ENCODE results near the gene REXO1.

DNA sequence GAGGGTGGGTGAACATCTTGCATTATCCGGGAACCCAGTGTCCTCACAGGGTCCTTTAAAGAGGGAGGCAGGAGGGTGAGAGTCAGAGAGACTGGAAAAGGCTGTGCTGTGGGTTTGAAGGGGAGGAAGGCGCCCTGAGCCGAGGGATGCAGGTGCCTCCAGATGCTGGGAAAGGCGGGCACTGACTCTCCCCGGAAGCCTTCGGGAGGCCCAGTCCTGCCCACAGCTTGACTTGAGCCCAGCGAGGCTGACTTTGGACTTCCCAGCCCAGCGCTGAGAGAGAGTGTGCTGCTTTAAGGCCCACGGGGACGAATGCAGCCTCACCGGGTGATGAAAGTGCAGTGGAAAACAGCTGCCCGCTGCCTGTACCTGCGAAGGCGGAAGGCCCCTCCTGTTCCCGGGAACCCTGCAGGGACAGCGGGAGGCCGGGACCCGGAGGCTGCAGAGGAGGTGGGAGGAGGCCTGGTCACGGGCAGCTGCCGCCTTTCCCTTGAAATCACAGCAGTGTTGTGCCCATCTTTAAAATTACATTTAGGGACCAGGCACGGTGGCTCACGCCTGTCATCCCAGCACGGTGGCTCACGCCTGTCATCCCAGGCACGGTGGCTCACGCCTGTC, 16.1 kb downstream of the REXO1 start:
- TF ChIP-seq, protein P1, sequence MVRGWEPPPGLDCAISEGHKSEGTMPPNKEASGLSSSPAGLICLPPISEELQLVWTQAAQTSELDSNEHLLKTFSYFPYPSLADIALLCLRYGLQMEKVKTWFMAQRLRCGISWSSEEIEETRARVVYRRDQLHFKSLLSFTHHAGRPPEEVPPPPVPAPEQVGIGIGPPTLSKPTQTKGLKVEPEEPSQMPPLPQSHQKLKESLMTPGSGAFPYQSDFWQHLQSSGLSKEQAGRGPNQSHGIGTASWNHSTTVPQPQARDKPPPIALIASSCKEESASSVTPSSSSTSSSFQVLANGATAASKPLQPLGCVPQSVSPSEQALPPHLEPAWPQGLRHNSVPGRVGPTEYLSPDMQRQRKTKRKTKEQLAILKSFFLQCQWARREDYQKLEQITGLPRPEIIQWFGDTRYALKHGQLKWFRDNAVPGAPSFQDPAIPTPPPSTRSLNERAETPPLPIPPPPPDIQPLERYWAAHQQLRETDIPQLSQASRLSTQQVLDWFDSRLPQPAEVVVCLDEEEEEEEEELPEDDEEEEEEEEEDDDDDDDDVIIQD (CRISPR knock-in tag; IDR thresholded peaks at IDR 0.05; ENCODE audit: low read depth), result no peak
- TF ChIP-seq, protein P2, sequence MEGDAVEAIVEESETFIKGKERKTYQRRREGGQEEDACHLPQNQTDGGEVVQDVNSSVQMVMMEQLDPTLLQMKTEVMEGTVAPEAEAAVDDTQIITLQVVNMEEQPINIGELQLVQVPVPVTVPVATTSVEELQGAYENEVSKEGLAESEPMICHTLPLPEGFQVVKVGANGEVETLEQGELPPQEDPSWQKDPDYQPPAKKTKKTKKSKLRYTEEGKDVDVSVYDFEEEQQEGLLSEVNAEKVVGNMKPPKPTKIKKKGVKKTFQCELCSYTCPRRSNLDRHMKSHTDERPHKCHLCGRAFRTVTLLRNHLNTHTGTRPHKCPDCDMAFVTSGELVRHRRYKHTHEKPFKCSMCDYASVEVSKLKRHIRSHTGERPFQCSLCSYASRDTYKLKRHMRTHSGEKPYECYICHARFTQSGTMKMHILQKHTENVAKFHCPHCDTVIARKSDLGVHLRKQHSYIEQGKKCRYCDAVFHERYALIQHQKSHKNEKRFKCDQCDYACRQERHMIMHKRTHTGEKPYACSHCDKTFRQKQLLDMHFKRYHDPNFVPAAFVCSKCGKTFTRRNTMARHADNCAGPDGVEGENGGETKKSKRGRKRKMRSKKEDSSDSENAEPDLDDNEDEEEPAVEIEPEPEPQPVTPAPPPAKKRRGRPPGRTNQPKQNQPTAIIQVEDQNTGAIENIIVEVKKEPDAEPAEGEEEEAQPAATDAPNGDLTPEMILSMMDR (CRISPR knock-in tag; IDR thresholded peaks at IDR 0.05), result no peak
- TF ChIP-seq ZNF256 (CRISPR knock-in tag; conservative IDR thresholded peaks at IDR 0.05), result no peak
- TF ChIP-seq NR2C2 (CRISPR knock-in tag; IDR thresholded peaks at IDR 0.05; ENCODE audit: borderline replicate concordance), result no peak
- TF ChIP-seq, protein P3, sequence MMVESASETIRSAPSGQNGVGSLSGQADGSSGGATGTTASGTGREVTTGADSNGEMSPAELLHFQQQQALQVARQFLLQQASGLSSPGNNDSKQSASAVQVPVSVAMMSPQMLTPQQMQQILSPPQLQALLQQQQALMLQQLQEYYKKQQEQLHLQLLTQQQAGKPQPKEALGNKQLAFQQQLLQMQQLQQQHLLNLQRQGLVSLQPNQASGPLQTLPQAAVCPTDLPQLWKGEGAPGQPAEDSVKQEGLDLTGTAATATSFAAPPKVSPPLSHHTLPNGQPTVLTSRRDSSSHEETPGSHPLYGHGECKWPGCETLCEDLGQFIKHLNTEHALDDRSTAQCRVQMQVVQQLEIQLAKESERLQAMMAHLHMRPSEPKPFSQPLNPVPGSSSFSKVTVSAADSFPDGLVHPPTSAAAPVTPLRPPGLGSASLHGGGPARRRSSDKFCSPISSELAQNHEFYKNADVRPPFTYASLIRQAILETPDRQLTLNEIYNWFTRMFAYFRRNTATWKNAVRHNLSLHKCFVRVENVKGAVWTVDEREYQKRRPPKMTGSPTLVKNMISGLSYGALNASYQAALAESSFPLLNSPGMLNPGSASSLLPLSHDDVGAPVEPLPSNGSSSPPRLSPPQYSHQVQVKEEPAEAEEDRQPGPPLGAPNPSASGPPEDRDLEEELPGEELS (CRISPR knock-in tag; IDR thresholded peaks at IDR 0.05), result no peak
- TF ChIP-seq, protein P4, sequence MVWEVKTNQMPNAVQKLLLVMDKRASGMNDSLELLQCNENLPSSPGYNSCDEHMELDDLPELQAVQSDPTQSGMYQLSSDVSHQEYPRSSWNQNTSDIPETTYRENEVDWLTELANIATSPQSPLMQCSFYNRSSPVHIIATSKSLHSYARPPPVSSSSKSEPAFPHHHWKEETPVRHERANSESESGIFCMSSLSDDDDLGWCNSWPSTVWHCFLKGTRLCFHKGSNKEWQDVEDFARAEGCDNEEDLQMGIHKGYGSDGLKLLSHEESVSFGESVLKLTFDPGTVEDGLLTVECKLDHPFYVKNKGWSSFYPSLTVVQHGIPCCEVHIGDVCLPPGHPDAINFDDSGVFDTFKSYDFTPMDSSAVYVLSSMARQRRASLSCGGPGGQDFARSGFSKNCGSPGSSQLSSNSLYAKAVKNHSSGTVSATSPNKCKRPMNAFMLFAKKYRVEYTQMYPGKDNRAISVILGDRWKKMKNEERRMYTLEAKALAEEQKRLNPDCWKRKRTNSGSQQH (CRISPR knock-in tag; IDR thresholded peaks at IDR 0.05; ENCODE audit: low read depth), result no peak
- TF ChIP-seq MEIS1 (CRISPR knock-in tag; IDR thresholded peaks at IDR 0.05; ENCODE audit: borderline replicate concordance), result no peak
- TF ChIP-seq, protein P5, sequence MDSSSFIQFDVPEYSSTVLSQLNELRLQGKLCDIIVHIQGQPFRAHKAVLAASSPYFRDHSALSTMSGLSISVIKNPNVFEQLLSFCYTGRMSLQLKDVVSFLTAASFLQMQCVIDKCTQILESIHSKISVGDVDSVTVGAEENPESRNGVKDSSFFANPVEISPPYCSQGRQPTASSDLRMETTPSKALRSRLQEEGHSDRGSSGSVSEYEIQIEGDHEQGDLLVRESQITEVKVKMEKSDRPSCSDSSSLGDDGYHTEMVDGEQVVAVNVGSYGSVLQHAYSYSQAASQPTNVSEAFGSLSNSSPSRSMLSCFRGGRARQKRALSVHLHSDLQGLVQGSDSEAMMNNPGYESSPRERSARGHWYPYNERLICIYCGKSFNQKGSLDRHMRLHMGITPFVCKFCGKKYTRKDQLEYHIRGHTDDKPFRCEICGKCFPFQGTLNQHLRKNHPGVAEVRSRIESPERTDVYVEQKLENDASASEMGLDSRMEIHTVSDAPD (CRISPR knock-in tag; IDR thresholded peaks at IDR 0.05), result no peak
- TF ChIP-seq ZNF263 (CRISPR knock-in tag; IDR thresholded peaks at IDR 0.05), result no peak
- TF ChIP-seq POLR2A (IDR thresholded peaks at IDR 0.05; ENCODE audit: insufficient read depth in 1 of 2, low read depth in 2 of 2, low read length in 2 of 2), result no peak
- TF ChIP-seq MEIS2 (CRISPR knock-in tag; IDR thresholded peaks at IDR 0.05), result no peak
- TF ChIP-seq, protein P6, sequence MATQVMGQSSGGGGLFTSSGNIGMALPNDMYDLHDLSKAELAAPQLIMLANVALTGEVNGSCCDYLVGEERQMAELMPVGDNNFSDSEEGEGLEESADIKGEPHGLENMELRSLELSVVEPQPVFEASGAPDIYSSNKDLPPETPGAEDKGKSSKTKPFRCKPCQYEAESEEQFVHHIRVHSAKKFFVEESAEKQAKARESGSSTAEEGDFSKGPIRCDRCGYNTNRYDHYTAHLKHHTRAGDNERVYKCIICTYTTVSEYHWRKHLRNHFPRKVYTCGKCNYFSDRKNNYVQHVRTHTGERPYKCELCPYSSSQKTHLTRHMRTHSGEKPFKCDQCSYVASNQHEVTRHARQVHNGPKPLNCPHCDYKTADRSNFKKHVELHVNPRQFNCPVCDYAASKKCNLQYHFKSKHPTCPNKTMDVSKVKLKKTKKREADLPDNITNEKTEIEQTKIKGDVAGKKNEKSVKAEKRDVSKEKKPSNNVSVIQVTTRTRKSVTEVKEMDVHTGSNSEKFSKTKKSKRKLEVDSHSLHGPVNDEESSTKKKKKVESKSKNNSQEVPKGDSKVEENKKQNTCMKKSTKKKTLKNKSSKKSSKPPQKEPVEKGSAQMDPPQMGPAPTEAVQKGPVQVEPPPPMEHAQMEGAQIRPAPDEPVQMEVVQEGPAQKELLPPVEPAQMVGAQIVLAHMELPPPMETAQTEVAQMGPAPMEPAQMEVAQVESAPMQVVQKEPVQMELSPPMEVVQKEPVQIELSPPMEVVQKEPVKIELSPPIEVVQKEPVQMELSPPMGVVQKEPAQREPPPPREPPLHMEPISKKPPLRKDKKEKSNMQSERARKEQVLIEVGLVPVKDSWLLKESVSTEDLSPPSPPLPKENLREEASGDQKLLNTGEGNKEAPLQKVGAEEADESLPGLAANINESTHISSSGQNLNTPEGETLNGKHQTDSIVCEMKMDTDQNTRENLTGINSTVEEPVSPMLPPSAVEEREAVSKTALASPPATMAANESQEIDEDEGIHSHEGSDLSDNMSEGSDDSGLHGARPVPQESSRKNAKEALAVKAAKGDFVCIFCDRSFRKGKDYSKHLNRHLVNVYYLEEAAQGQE (IDR thresholded peaks at IDR 0.05; ENCODE audit: borderline replicate concordance in 1 of 2, low read depth in 1 of 2, low read length in 2 of 2), result no peak
- no peak for TF ChIP-seq PAX8 (CRISPR knock-in tag; IDR thresholded peaks at IDR 0.05; ENCODE audit: borderline replicate concordance)

All from HepG2 (cell line).